GM12864 (cell line): ENCODE results near the gene HDC.

Source experiments
- DNase-seq: peaks from one replicate; pipeline ENCODE4 v3.0.0-alpha.2; 2011; ENCODE audit warnings: low read depth
- H3K4me3 ChIP-seq: 2 replicates; pipeline ENCODE4 v1.5.1; 2011; ENCODE audit warnings: mild to moderate bottlenecking, low read depth, low read length, control low read depth
- TF ChIP-seq, protein P1 (sequence below): IDR thresholded peaks from 2 replicates; pipeline ENCODE4 v1.5.1; 2011; ENCODE audit warnings: low read depth, mild to moderate bottlenecking, moderate library complexity, low read length, control low read depth, inconsistent platforms; ENCODE audit errors: missing control alignments

HDC gene

DNA sequence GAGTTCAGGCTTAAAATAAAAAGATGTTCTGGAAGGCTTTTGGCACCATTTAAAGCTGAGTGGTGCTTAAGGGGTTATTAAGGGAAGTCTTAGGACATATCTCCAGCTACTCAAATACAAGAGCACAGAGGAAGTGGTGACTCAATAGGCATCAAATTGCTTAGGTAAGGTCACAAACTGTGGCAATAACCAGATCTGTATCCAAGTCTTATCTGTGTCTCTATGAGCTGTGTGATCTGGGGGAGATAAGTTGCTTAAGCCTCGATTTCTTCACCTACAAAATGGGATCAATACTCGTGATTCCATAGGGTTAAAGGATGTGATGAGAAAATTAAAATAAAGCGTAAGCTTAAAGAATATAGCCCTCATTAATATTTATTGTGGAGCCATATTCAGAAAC lies 7.6 kb downstream of the HDC start:
- no peak for DNase-seq
- TF ChIP-seq, protein P1, sequence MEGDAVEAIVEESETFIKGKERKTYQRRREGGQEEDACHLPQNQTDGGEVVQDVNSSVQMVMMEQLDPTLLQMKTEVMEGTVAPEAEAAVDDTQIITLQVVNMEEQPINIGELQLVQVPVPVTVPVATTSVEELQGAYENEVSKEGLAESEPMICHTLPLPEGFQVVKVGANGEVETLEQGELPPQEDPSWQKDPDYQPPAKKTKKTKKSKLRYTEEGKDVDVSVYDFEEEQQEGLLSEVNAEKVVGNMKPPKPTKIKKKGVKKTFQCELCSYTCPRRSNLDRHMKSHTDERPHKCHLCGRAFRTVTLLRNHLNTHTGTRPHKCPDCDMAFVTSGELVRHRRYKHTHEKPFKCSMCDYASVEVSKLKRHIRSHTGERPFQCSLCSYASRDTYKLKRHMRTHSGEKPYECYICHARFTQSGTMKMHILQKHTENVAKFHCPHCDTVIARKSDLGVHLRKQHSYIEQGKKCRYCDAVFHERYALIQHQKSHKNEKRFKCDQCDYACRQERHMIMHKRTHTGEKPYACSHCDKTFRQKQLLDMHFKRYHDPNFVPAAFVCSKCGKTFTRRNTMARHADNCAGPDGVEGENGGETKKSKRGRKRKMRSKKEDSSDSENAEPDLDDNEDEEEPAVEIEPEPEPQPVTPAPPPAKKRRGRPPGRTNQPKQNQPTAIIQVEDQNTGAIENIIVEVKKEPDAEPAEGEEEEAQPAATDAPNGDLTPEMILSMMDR = no peak

DNA sequence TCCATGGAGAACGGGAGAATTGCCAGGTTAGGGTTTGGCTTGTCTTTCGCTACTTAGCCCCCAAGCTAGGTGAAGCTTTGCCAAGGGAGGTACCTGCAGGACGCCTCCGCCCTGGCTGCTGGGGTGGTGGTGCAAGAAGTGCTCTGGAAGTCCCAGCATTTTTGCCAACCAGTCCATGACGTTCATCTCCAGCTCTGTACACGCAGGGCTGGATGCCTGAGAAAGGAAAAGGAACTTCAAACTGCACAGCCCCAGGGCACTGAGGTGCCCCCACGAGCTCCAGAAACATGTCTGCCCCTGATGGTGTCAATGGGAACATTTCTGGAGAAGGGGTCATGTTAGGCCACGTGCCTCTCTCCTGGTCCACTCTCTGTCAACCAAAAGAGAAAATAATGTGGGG lies 8.2 kb downstream of the HDC start:
- no peak for DNase-seq
- TF ChIP-seq, protein P1 = no peak

More for the DNA sequence above, 7.6 kb downstream of the HDC start:
- H3K4me3 ChIP-seq = no peak overlapping the region

DNA sequence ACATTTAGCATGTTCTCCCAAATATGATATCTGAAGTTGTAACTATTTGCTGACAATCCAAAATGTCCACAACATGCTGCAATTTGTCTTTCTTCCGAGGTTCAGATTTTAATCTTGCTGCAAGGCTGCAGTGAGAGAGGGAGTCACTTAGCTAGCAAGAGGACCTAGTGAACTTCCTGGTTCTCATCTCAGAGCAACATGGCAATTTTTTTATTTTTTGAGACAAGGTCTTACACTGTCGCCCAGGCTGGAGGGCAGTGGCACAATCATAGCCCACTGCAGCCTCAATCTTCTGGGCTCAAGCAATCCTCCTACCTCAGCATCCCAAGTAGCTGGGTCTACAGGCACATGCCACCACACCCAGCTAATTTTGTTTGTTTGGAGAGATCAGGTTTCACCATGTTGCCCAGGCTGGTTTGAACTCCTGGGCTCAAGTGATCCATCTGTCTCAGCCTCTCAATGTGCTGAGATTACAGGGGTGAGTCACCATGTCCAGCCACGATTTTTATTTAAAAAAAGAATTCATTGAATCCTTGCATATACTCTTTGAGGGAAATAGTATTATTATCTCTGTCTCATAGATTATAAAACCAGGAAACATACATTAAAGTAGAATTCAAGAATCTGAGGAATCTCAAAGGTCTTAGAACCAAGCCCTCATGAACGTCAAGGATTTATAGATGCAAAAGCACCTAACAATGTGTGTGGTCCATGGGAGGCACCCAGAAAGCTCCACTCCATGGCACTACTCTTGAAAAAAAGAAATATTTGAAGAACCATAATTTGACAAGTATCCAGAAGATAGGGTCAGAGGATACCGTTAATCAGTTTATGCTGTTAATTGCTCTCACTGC lies 9.1 kb downstream of the HDC start:
- no peak for DNase-seq
- no peak overlapping the region for H3K4me3 ChIP-seq
- TF ChIP-seq, protein P1 = no peak

More for the DNA sequence above, 8.2 kb downstream of the HDC start:
- H3K4me3 ChIP-seq = no peak overlapping the region

DNA sequence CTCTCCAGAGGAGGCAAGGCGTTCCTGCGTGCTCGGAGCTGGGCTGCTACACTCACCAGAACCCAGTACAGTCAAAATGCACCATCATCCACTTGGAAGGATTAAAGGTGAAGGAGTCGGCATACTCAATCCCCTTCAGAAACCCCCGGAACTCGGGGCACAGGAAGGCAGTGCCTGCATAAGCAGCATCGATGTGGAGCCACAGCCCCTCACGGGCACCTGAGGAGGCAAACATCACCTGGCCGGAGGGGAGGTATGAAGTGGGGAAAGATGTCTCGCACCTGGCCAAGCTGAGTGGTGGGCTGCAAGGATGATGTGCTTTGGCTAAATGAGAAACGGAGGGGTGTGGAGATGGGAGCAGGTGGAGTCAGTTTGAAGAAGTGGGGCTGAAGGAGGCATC lies 13.0 kb downstream of the HDC start:
- TF ChIP-seq, protein P1 = no peak
- no peak overlapping the region for H3K4me3 ChIP-seq
- no peak for DNase-seq

DNA sequence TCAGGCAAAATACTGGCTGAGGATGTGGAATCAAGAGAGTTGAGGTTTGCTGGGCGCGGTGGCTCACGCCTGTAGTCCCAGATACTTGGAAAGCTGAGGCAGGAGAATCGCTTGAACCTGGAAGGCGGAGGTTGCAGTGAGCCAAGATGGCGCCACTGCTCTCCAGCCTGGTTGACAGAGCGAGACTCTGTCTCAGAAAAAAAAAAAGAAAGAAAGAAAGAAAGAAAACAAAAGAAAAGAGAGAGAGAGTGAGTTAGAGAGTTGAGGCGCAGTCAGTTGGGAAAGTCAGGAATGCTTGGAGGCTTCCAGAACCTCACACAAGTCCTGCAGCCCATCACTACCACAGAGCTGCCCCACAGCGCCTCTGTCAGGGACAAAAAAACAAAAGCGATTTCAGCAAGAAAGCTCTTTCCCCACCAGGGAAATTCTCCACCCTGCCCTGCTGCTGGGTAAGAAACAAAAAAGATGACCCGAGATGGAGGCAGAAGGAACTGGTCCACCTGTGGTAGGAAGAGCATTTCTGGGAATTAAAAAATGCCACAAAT lies 13.8 kb downstream of the HDC start:
- TF ChIP-seq, protein P1 = no peak
- H3K4me3 ChIP-seq = no peak overlapping the region
- no peak for DNase-seq

DNA sequence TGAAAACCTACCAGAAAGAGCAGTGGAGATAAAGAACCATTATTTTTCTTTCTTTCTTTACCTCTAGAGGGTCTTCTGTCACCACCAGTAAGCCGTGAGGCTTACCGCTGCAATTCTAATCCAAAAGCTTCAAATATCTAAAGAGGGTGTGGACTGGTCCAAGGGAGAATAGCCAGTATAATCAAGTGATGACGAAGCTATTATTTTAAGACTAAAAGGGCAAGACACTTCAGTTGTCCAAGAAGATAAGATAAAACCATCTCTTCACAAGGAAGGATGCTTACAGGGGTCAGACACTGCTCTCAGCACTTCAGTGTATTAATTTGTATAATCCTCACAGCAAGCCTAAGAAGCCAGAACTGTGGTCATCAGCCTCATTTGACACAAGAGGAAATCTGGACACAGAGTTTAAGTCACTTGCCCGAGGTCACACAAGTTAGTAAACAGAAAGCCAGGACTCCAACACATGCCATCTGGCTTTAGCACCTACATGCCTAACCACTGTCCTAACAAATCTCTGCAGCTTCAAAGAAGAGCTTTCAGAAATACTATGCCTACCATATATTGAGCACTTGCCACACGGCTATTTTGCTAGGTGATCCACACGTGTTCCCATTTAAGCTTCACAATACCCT lies 14.6 kb downstream of the HDC start:
- no peak for DNase-seq

More for the DNA sequence above, 14.6 kb downstream of the HDC start:
- TF ChIP-seq, protein P1 = no peak
- H3K4me3 ChIP-seq = no peak overlapping the region
